GM12878 (cell line): Measurements from ENCODE around the gene GNG12. TPM values are rescaled to one million over a fixed set of nuclear protein-coding genes. Genes with fewer than 3 reads are reported as not detected.

ENCODE experiments used
- ATAC-seq: fragments of 200-7000 bp; cut with Tn5 transposase; 3 replicates; pipeline ENCODE4 v1.9.1; 2020; ENCODE audit warnings: mild to moderate bottlenecking, moderate library complexity
- BruUV-seq: library from RNA; stranded (reverse); fragments of 400-500 nt; replicated peaks from 2 replicates; lab custom pipeline; 2021; lab: Mats Ljungman, UMichigan
- CTCF ChIA-PET: fragments of 300-600 bp; sonication (Branson Sonifier 250); formaldehyde crosslinking; extraction: SDS; loops from one replicate; lab custom pipeline; 2021; ENCODE audit warnings: inconsistent platforms; lab: Yijun Ruan, JAX
- POLR2A ChIA-PET: fragments of 350-600 bp; formaldehyde crosslinking; extraction: SDS; loops from one replicate; lab custom pipeline; 2021; ENCODE audit warnings: inconsistent platforms; lab: Charles Lee
- RAD21 ChIA-PET: fragments of 300-600 bp; sonication (Branson Sonifier 250); formaldehyde crosslinking; loops from one replicate; lab custom pipeline; 2023; ENCODE audit warnings: antibody characterized with exemption; ENCODE audit not compliant: unreplicated experiment; lab: Charles Lee
- SMC1A ChIA-PET: fragments of 300-600 bp; sonication (Branson Sonifier 250); formaldehyde crosslinking; loops from one replicate; lab custom pipeline; 2023; ENCODE audit not compliant: unreplicated experiment, uncharacterized antibody; lab: Charles Lee
- DNase-seq: peaks from one replicate; pipeline ENCODE4 v3.0.0-alpha.2; 2011; ENCODE audit warnings: low read depth, low spot score
- FAIRE-seq: peaks from 3 replicates; lab custom pipeline; 2011; peaks lifted over from hg19 to GRCh38; lab: Jason Lieb, UNC
- H2AFZ ChIP-seq: 2 replicates; pipeline ENCODE4 v1.6.0; 2011; ENCODE audit warnings: low read depth, low read length, control low read depth; ENCODE audit not compliant: control insufficient read depth
- H3K27ac ChIP-seq: 2 replicates; pipeline ENCODE4 v1.5.1; 2011; ENCODE audit warnings: control low read depth; ENCODE audit not compliant: control insufficient read depth, insufficient read depth
- H3K27me3 ChIP-seq, 2 experiments: replicated peaks in 1 of 2; 2 replicates each; pipeline versions ENCODE4 v1.6.0 to v1.6.1; 2011; ENCODE audit warnings: low read length in 1 of 2; ENCODE audit not compliant: control insufficient read depth in 2 of 2, insufficient read depth in 2 of 2
- H3K36me3 ChIP-seq, 2 experiments: 2 replicates each; pipeline ENCODE4 v1.5.1; 2011; ENCODE audit warnings: low read length in 1 of 2; ENCODE audit not compliant: control insufficient read depth in 2 of 2, insufficient read depth in 2 of 2
- H3K4me1 ChIP-seq: 2 replicates; pipeline ENCODE4 v1.6.1; 2011; ENCODE audit warnings: mild to moderate bottlenecking, low read length, moderate library complexity, mixed read lengths; ENCODE audit not compliant: control insufficient read depth, insufficient read depth
- H3K4me2 ChIP-seq: 2 replicates; pipeline ENCODE4 v1.6.0; 2011; ENCODE audit warnings: control low read depth; ENCODE audit not compliant: control insufficient read depth, insufficient read depth
- H3K4me3 ChIP-seq: fragments of 200-600 bp; sonication (generic); 2 replicates; pipeline ENCODE4 v1.5.1; 2016
- H3K79me2 ChIP-seq: 2 replicates; pipeline ENCODE4 v1.6.0; 2011; ENCODE audit warnings: low read length; ENCODE audit not compliant: control insufficient read depth, insufficient read depth
- H3K9ac ChIP-seq: 2 replicates; pipeline ENCODE4 v1.8.0; 2011; ENCODE audit warnings: low read length, control low read depth, mixed read lengths; ENCODE audit not compliant: control insufficient read depth, insufficient read depth
- H3K9me3 ChIP-seq: replicated peaks from 3 replicates; pipeline ENCODE4 v1.5.1; 2011; ENCODE audit warnings: mild to moderate bottlenecking, low read length; ENCODE audit not compliant: control insufficient read depth, insufficient read depth
- H4K20me1 ChIP-seq: 2 replicates; pipeline ENCODE4 v1.6.0; 2011; ENCODE audit not compliant: control insufficient read depth, insufficient read depth
- BHLHE40 ChIP-seq, 2 experiments: fragments of 450-650 bp in 1 of 2; IDR thresholded peaks; 2 replicates each; pipeline ENCODE4 v1.6.1; 2011 to 2017; ENCODE audit warnings: low read depth in 2 of 2, borderline replicate concordance in 1 of 2, improper control_type of control experiment in 1 of 2, low read length in 1 of 2, mild to moderate bottlenecking in 1 of 2
- IKZF2 ChIP-seq, 2 experiments: fragments of 450-650 bp; IDR thresholded peaks; 2 replicates each; pipeline ENCODE4 v1.6.1; 2017; ENCODE audit warnings: mild to moderate bottlenecking in 2 of 2, moderate library complexity in 2 of 2
- NFYA ChIP-seq: IDR thresholded peaks from 2 replicates; pipeline ENCODE4 v1.6.1; 2011; ENCODE audit warnings: low read depth, mild to moderate bottlenecking, low read length, improper control_type of control experiment, borderline replicate concordance
- PAX5 ChIP-seq: IDR thresholded peaks from 2 replicates; pipeline ENCODE4 v1.6.1; 2011; ENCODE audit warnings: low read depth, low read length, borderline replicate concordance
- TARDBP ChIP-seq: IDR thresholded peaks from 2 replicates; pipeline ENCODE4 v1.6.1; 2016; ENCODE audit warnings: borderline replicate concordance
- TBL1XR1 ChIP-seq: IDR thresholded peaks from 2 replicates; pipeline ENCODE4 v1.6.1; 2012; ENCODE audit warnings: low read depth, low read length, improper control_type of control experiment
- WRNIP1 ChIP-seq: IDR thresholded peaks from 2 replicates; pipeline ENCODE4 v1.6.1; 2011; ENCODE audit warnings: low read depth, low read length, improper control_type of control experiment, borderline replicate concordance
- WGBS: methylation state at CpG from one replicate; pipeline ENCODE4 v1.1.6; 2016; ENCODE audit warnings: low lambda C conversion rate; ENCODE audit not compliant: insufficient replicate concordance, insufficient coverage; ENCODE audit errors: missing lambda C conversion rate; 5-methylcytosine and 5-hydroxymethylcytosine counted together
- in situ Hi-C: fragments of 300-500 bp; cut with MboI; formaldehyde crosslinking; loops from 9 replicates; pipeline ENCODE4 v1.14.3; 2018; ENCODE audit warnings: mixed read lengths
- intact Hi-C: fragments of 100-400 bp; cut with micrococcal nuclease; formaldehyde crosslinking; loops from one replicate; pipeline ENCODE4 v1.14.2; 2022; ENCODE audit not compliant: unreplicated experiment
- polyA plus RNA-seq, 11 experiments: library from polyadenylated mRNA; depleted of rRNA in 4 of 11; unstranded in 6 of 11; stranded (reverse) in 5 of 11; fragments of >200 nt; fragmentation: Nextera tagmentation in 4 of 11; fragmentation: Illumina TruSeq in 1 of 11; extraction: Ambion mirVana in 4 of 11; extraction: Trizol in 1 of 11; gene quantifications; 1 replicate in 1 of 11; 2 replicates in 10 of 11; pipeline versions ENCODE4 v1.2.1 to v1.2.3, GENCODE V29; 2011 to 2016; ENCODE audit warnings: inconsistent platforms in 2 of 11, missing spikeins in 2 of 11, low read depth in 1 of 11
- total RNA-seq, 4 experiments: library from RNA; depleted of rRNA in 3 of 4; stranded (reverse); fragments of >200 nt in 3 of 4; fragmentation: Illumina TruSeq in 1 of 4; extraction: Trizol in 1 of 4; gene quantifications; 2 replicates each; pipeline versions ENCODE4 v1.2.1 to v1.2.3, GENCODE V29; 2013 to 2021
- TF ChIP-seq, protein P1 (sequence below): IDR thresholded peaks from 2 replicates; pipeline ENCODE4 v1.6.1; 2012; ENCODE audit warnings: mild to moderate bottlenecking, low read depth, low read length
- TF ChIP-seq, protein P2 (sequence below): fragments of 450-650 bp; IDR thresholded peaks from 2 replicates; pipeline ENCODE4 v1.6.1; 2018; ENCODE audit warnings: mild to moderate bottlenecking, low read depth, moderate library complexity; ENCODE audit not compliant: partially characterized antibody
- TF ChIP-seq, protein P3 (sequence below): fragments of 450-650 bp; conservative IDR thresholded peaks from 2 replicates; pipeline ENCODE4 v1.6.1; 2017; ENCODE audit warnings: mild to moderate bottlenecking, moderate library complexity

Gene GNG12
- total and polyA plus RNA-seq, 10 of the 15 experiments (the other 5 are each of a cell fraction or from before 2014, with no cell fraction given) = 0.22 to 32.8 (median 0.35) TPM

DNA sequence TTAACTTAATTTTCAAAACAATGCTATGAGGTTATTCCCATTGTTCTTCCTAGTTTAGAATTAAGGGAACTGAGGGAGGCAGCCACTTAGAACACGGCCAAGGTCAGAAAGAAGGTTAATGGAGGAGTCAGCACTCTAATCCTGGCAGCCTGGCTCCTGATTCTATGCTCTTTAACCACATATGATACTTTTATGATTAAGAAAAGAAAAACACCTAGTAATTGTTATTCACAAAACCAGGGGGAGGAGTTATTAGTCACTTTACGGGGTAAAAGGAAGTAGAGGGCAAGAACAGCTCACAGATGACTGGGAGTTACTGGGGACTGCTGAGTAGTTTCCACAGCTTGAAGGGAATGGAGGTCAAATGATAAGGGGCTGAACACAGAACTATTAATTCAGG is 109.6 kb downstream of the GNG12 start (continued):
- peak in 1 of 2 experiments; percentile 16; a peak in 1 of 4 replicates for TF ChIP-seq IKZF2 (IDR thresholded peaks at IDR 0.05)

DNA sequence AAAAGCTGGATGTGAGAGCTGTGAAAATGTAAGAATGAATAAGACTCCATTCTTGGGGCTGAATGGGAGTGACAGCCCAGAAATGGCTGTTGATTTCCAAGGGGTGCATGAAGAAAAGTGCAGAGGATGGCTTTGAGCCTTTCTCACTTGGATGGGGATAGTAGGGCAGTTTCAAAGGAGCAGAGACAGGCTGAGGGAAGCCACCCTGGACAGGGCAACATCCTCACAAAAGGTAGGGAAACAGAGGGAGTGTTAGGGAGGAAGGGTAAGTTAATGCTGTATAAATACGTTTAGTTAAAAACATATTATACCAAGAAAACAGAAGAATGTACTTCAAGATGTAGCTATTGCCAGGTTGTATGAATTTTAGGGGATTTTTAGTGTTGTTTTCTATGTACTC is 110.1 kb downstream of the GNG12 start:
- ChIA-PET POLR2A (interaction anchor here (1.3 kb wide), 1 partner anchor 39 kb away, joined by 5 read pairs; the partner anchor contains the start of gene GADD45A), CTCF (interaction anchor here (0.6 to 1.8 kb wide), 8 partner anchors 10 to 188 kb away, joined by 3 to 7 read pairs (median 4); no protein-coding TSS in a partner anchor), SMC1A (interaction anchor here (0.5 to 6.4 kb wide), 9 partner anchors 10 to 38 kb away, joined by 3 to 33 read pairs (median 4); no protein-coding TSS in a partner anchor), RAD21 (interaction anchor here (0.6 to 2.0 kb wide), 7 partner anchors 9 to 79 kb away, joined by 3 to 12 read pairs (median 4); no protein-coding TSS in a partner anchor)
- H3K27ac ChIP-seq = no peak overlapping the region
- H3K9me3 ChIP-seq = no peaks in the 10 kb centered on the region
- BruUV-seq = no TSS peak
- no peak overlapping the region for H3K4me3 ChIP-seq
- ATAC-seq (no peak; the same call in 2 of the 3 replicates), DNase-seq (no peak), FAIRE-seq (no peak)
- no peaks in the 10 kb centered on the region for H4K20me1 ChIP-seq
- H3K36me3 ChIP-seq = no peaks in the 10 kb centered on the region
- in situ Hi-C loops (no loop called here), intact Hi-C loops (no loop called here)
- no peak overlapping the region for H3K9ac ChIP-seq
- H3K4me1 ChIP-seq = peaks cover 3% of the 10 kb centered on the region; the same call in 1 of the 2 replicates
- H3K4me2 ChIP-seq = no peak overlapping the region
- no peaks in the 10 kb centered on the region for H3K79me2 ChIP-seq
- WGBS = 57% methylated on average over 1 of the region's 1 CpG
- H3K27me3 ChIP-seq = no peaks in the 10 kb centered on the region
- no peak overlapping the region for H2AFZ ChIP-seq
- TF ChIP-seq NFYA (no peak), BHLHE40 (IDR thresholded peaks at IDR 0.05; ENCODE audit: borderline replicate concordance in 1 of 2, low read depth in 2 of 2, low read length in 1 of 2) (no peak), WRNIP1 (no peak), TBL1XR1 (no peak), PAX5 (no peak), TARDBP (no peak)
- TF ChIP-seq, protein P1, sequence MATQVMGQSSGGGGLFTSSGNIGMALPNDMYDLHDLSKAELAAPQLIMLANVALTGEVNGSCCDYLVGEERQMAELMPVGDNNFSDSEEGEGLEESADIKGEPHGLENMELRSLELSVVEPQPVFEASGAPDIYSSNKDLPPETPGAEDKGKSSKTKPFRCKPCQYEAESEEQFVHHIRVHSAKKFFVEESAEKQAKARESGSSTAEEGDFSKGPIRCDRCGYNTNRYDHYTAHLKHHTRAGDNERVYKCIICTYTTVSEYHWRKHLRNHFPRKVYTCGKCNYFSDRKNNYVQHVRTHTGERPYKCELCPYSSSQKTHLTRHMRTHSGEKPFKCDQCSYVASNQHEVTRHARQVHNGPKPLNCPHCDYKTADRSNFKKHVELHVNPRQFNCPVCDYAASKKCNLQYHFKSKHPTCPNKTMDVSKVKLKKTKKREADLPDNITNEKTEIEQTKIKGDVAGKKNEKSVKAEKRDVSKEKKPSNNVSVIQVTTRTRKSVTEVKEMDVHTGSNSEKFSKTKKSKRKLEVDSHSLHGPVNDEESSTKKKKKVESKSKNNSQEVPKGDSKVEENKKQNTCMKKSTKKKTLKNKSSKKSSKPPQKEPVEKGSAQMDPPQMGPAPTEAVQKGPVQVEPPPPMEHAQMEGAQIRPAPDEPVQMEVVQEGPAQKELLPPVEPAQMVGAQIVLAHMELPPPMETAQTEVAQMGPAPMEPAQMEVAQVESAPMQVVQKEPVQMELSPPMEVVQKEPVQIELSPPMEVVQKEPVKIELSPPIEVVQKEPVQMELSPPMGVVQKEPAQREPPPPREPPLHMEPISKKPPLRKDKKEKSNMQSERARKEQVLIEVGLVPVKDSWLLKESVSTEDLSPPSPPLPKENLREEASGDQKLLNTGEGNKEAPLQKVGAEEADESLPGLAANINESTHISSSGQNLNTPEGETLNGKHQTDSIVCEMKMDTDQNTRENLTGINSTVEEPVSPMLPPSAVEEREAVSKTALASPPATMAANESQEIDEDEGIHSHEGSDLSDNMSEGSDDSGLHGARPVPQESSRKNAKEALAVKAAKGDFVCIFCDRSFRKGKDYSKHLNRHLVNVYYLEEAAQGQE = no peak
- TF ChIP-seq, protein P2, sequence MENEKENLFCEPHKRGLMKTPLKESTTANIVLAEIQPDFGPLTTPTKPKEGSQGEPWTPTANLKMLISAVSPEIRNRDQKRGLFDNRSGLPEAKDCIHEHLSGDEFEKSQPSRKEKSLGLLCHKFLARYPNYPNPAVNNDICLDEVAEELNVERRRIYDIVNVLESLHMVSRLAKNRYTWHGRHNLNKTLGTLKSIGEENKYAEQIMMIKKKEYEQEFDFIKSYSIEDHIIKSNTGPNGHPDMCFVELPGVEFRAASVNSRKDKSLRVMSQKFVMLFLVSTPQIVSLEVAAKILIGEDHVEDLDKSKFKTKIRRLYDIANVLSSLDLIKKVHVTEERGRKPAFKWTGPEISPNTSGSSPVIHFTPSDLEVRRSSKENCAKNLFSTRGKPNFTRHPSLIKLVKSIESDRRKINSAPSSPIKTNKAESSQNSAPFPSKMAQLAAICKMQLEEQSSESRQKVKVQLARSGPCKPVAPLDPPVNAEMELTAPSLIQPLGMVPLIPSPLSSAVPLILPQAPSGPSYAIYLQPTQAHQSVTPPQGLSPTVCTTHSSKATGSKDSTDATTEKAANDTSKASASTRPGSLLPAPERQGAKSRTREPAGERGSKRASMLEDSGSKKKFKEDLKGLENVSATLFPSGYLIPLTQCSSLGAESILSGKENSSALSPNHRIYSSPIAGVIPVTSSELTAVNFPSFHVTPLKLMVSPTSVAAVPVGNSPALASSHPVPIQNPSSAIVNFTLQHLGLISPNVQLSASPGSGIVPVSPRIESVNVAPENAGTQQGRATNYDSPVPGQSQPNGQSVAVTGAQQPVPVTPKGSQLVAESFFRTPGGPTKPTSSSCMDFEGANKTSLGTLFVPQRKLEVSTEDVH = no peak
- TF ChIP-seq, protein P3, sequence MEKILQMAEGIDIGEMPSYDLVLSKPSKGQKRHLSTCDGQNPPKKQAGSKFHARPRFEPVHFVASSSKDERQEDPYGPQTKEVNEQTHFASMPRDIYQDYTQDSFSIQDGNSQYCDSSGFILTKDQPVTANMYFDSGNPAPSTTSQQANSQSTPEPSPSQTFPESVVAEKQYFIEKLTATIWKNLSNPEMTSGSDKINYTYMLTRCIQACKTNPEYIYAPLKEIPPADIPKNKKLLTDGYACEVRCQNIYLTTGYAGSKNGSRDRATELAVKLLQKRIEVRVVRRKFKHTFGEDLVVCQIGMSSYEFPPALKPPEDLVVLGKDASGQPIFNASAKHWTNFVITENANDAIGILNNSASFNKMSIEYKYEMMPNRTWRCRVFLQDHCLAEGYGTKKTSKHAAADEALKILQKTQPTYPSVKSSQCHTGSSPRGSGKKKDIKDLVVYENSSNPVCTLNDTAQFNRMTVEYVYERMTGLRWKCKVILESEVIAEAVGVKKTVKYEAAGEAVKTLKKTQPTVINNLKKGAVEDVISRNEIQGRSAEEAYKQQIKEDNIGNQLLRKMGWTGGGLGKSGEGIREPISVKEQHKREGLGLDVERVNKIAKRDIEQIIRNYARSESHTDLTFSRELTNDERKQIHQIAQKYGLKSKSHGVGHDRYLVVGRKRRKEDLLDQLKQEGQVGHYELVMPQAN = no peak
